ENCODE measurements around the gene VCAM1.
"Not testable (repeated sequence)": the region's sequence is repeated elsewhere in the genome, so short reads cannot be mapped to it uniquely, and the experiment has no call there.

The VCAM1 gene

GRCh38 chr1:100769906-100770646 is 50.5 kb downstream of the VCAM1 start:
- no peaks in the 10 kb centered on the region for H3K27me3 Mint-ChIP-seq (ENCODE audit: low read depth)
- H3K4me1 Mint-ChIP-seq, result no peaks in the 10 kb centered on the region
- H3K9me3 Mint-ChIP-seq, result no peaks in the 10 kb centered on the region
- no peaks in the 10 kb centered on the region for H3K36me3 Mint-ChIP-seq (ENCODE audit: low read depth)
- no peak overlapping the region for H3K27ac Mint-ChIP-seq
- TF ChIP-seq CTCF (IDR thresholded peaks at IDR 0.05; ENCODE audit: unreplicated experiment in 3 of 3), result no peak
- no peak overlapping the region for H3K4me3 Mint-ChIP-seq

GRCh38 chr1:100773444-100773843 is 53.9 kb downstream of the VCAM1 start:
- H3K27me3 Mint-ChIP-seq (ENCODE audit: low read depth), result no peaks in the 10 kb centered on the region
- H3K36me3 Mint-ChIP-seq (ENCODE audit: low read depth), result no peaks in the 10 kb centered on the region
- no peak overlapping the region for H3K27ac Mint-ChIP-seq
- peaks cover 3% of the 10 kb centered on the region for H3K9me3 Mint-ChIP-seq
- H3K4me3 Mint-ChIP-seq, result no peak overlapping the region
- TF ChIP-seq CTCF (IDR thresholded peaks at IDR 0.05; ENCODE audit: unreplicated experiment in 3 of 3), result no peak
- no peaks in the 10 kb centered on the region for H3K4me1 Mint-ChIP-seq

- peaks cover 9% of the 10 kb centered on the region for H3K9me3 Mint-ChIP-seq
- no peak overlapping the region for H3K4me3 Mint-ChIP-seq
- no peaks in the 10 kb centered on the region for H3K27me3 Mint-ChIP-seq (ENCODE audit: low read depth)
- H3K4me1 Mint-ChIP-seq, result no peaks in the 10 kb centered on the region
- H3K36me3 Mint-ChIP-seq (ENCODE audit: low read depth), result no peaks in the 10 kb centered on the region
- TF ChIP-seq CTCF (IDR thresholded peaks at IDR 0.05; ENCODE audit: unreplicated experiment in 3 of 3), result no peak
- H3K27ac Mint-ChIP-seq, result no peak overlapping the region
Measured at GRCh38 chr1:100774370-100774769, 54.8 kb downstream of the VCAM1 start.

- no peaks in the 10 kb centered on the region for H3K4me1 Mint-ChIP-seq
- H3K36me3 Mint-ChIP-seq (ENCODE audit: low read depth), result no peaks in the 10 kb centered on the region
- no peak overlapping the region for H3K27ac Mint-ChIP-seq
- no peak overlapping the region for H3K4me3 Mint-ChIP-seq
- TF ChIP-seq CTCF (IDR thresholded peaks at IDR 0.05; ENCODE audit: unreplicated experiment in 3 of 3), result no peak
- no peaks in the 10 kb centered on the region for H3K27me3 Mint-ChIP-seq (ENCODE audit: low read depth)
- peaks cover 13% of the 10 kb centered on the region for H3K9me3 Mint-ChIP-seq
Measured at GRCh38 chr1:100775483-100775882, 55.9 kb downstream of the VCAM1 start.

- Mint-ChIP-seq H3K27ac (no peak overlapping the region), H3K4me3 (no peak overlapping the region), H3K4me1 (no peaks in the 10 kb centered on the region), H3K36me3 (ENCODE audit: low read depth) (no peaks in the 10 kb centered on the region), H3K9me3 (peaks cover 21% of the 10 kb centered on the region), H3K27me3 (ENCODE audit: low read depth) (no peaks in the 10 kb centered on the region)
- TF ChIP-seq CTCF (IDR thresholded peaks at IDR 0.05; ENCODE audit: unreplicated experiment in 3 of 3), result no peak
Measured at GRCh38 chr1:100778748-100779147, 59.2 kb downstream of the VCAM1 start.

- H3K4me3 Mint-ChIP-seq, result no peak overlapping the region
- H3K27ac Mint-ChIP-seq, result no peak overlapping the region
- H3K9me3 Mint-ChIP-seq, result peaks cover 23% of the 10 kb centered on the region
- H3K27me3 Mint-ChIP-seq (ENCODE audit: low read depth), result no peaks in the 10 kb centered on the region
- H3K36me3 Mint-ChIP-seq (ENCODE audit: low read depth), result no peaks in the 10 kb centered on the region
- no peaks in the 10 kb centered on the region for H3K4me1 Mint-ChIP-seq
- no peak for TF ChIP-seq CTCF (IDR thresholded peaks at IDR 0.05; ENCODE audit: unreplicated experiment in 3 of 3)
Measured at GRCh38 chr1:100780814-100781213, 61.3 kb downstream of the VCAM1 start.

GRCh38 chr1:100781728-100782127 is 62.2 kb downstream of the VCAM1 start:
- H3K36me3 Mint-ChIP-seq (ENCODE audit: low read depth); H3K4me1 Mint-ChIP-seq; H3K27ac Mint-ChIP-seq; H3K27me3 Mint-ChIP-seq (ENCODE audit: low read depth); H3K4me3 Mint-ChIP-seq: not testable (repeated sequence)
- peaks cover 23% of the 10 kb centered on the region for H3K9me3 Mint-ChIP-seq
